Prostate gland (tissue), 2 donors: Measurements from ENCODE around the gene SEMA3F.

Experiments
- POLR2A ChIP-seq: fragments of 450-650 bp; IDR thresholded peaks from one replicate; pipeline ENCODE4 v1.6.1; 2016; ENCODE audit warnings: antibody characterized with exemption, mild to moderate bottlenecking
- POLR2AphosphoS5 ChIP-seq: sonication (generic); formaldehyde crosslinking; IDR thresholded peaks from one replicate; pipeline ENCODE4 v1.6.1; 2017; ENCODE audit warnings: antibody characterized with exemption
- TF ChIP-seq, protein P1 (sequence below), 4 experiments: fragments of 200-600 bp in 2 of 4; fragments of 450-650 bp in 2 of 4; sonication (generic) in 2 of 4; IDR thresholded peaks; 1 replicate in 3 of 4; 2 replicates in 1 of 4; pipeline ENCODE4 v1.5.1; 2016 to 2019; ENCODE audit warnings: antibody characterized with exemption in 4 of 4, mild to moderate bottlenecking in 2 of 4, moderate library complexity in 2 of 4

DNA sequence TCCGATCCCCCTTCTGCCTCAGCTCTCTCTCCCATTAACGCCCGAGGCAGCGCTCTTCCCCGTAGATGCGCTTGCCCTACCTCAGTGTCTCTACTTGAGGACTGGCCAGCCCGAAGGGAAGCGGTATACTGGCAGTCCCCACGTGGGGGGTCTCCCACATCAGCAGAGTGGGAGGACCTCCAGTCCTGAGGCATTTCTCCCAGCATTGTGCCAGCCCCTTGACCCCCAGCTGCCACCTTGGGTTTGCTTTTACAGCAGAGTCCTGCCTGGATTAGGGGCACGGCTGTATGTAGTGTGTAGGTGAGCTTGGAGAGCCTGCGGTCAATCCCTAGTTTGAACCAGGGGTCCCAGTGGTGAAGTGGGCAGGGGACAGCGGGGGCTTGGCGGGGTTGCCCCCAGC, 767 bp downstream of the SEMA3F start:
- TF ChIP-seq, protein P1, sequence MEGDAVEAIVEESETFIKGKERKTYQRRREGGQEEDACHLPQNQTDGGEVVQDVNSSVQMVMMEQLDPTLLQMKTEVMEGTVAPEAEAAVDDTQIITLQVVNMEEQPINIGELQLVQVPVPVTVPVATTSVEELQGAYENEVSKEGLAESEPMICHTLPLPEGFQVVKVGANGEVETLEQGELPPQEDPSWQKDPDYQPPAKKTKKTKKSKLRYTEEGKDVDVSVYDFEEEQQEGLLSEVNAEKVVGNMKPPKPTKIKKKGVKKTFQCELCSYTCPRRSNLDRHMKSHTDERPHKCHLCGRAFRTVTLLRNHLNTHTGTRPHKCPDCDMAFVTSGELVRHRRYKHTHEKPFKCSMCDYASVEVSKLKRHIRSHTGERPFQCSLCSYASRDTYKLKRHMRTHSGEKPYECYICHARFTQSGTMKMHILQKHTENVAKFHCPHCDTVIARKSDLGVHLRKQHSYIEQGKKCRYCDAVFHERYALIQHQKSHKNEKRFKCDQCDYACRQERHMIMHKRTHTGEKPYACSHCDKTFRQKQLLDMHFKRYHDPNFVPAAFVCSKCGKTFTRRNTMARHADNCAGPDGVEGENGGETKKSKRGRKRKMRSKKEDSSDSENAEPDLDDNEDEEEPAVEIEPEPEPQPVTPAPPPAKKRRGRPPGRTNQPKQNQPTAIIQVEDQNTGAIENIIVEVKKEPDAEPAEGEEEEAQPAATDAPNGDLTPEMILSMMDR (IDR thresholded peaks at IDR 0.05) = no peak
- TF ChIP-seq POLR2A = no peak
- no peak for TF ChIP-seq POLR2AphosphoS5
